Left lobe of liver (tissue), 2 donors: Measurements from ENCODE around the gene GPBP1L1. TPM values are rescaled to one million over a fixed set of nuclear protein-coding genes. Genes with fewer than 3 reads are reported as not detected.
A peak's percentile ranks its signal among the peaks of the same experiment; 100 is the strongest.
"Not testable (repeated sequence)": the region's sequence is repeated elsewhere in the genome, so short reads cannot be mapped to it uniquely, and the experiment has no call there.

Experiments used
- ATAC-seq: fragments of 200-7000 bp; cut with Tn5 transposase; one replicate; pipeline ENCODE4 v1.9.1; 2020; ENCODE audit warnings: mild to moderate bottlenecking, moderate library complexity
- DNase-seq: peaks from one replicate; pipeline ENCODE4 v3.0.0-alpha.2; 2020; ENCODE audit warnings: low spot score
- total RNA-seq: library from RNA; stranded (reverse); gene quantifications from one replicate; pipeline ENCODE4 v1.2.1, GENCODE V29; 2021
- donor health status: DM: no; HTN: no; CAD: no; lungs with moderate emphysema.
- donor health status: DM: no; HTN: yes; CAD: no.

Gene GPBP1L1
- total RNA-seq, 1 donor from 2014 or later: 76.2 TPM

DNA sequence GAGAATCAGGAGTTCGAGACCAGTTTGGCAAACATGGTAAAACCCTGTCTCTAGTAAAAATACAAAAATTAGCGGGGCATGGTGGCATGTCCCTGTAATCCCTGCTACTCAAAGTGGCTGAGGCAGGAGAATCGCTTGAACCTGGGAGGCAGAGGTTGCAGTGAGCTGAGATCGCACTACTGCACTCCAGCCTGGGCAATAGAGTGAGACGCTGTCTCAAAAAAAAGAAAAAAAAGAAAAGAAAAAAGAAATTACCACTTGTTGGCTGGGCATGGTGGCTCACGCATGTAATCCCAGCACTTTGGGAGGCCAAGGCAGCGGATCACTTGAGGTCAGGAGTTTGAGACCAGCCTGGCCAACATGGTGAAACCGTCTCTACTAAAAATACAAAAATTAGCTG is 89.6 kb downstream of the GPBP1L1 start:
- not testable (repeated sequence) for DNase-seq, ATAC-seq

DNA sequence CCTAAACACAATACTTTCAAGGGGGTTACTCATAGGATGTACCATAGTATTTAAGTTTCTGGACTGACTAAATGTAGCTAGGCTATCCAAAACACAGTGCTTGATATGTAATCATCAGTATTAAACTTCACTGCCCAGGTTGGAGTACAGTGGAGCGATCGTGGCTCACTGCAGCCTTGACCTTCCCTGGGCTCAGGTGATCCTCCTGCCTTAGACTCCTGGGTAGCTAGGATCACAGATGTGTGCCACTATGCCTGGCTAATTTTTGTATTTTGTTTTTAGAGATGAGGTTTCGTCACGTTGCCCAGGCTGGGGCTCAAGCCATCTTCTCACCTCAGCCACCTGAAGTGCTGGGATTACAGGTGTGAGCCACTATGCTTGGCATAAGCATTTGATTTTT is 91.9 kb downstream of the GPBP1L1 start:
- no peak for ATAC-seq
- DNase-seq: no peak

DNA sequence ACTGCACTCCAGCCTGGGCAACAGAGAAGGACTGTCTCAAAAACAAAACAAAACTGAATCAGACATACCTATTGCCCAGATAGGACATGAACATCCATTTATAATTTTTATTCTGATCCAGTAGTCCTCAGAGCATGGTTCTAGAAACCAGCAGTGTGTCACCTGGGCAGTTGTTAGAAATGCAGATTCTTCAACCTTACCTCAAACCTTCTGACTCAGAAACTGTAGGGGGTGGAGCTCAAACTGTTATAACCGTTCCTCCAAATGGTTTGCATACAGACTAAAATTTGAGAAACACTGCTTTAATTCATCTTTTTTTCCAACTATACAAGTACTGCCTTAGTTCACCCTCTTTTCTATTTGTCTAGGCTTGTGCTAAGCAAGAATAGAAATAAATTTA is 96.5 kb downstream of the GPBP1L1 start:
- no peak for DNase-seq
- peak; percentile 30 for ATAC-seq

DNA sequence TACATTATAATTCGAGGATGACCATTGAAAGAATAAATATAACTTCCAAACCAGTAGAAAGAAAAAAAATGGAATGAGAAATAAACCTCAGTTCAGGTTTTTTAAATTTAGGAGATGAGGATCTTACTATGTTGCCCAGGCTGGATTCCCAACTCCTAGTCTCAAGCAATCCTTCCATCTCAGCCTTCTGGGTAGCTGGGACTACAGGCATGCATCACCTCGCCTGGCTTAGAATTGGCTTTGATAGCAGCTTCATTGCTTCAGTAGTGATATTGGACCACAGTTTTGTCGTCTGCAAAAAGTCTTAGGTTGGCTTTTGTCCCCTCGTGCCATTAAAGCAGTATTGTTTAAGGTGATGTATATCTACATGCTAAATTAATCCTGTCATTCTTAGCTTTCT is 99.6 kb downstream of the GPBP1L1 start:
- ATAC-seq (no peak), DNase-seq (no peak)

DNA sequence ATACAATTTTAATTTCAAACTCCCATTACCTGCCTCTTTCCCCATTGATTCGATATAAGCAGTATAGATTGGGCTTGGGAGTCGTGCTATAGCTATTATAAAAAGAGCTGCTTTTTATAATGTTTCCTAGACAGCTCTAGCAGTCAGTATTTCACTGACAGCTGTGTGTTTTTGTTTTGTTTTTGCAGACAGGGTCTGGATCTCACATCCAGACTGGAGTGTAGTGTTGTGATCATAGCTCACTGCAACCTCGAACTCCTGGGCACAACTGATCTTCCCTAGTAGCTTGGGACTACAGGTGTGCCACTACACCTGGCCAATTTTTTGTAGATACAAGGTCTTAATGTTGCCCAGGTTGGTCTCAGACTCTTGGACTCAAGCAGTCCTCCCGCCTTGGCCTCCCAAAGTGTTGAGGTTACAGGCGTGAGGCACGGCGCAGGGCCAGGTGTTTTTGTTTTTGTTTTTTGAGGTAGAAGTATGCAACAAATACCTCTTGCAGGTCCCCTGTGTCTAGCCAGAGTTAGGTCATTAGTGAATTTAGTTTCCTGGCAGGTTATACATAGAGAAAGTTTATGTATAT is 100.7 kb downstream of the GPBP1L1 start:
- ATAC-seq (no peak), DNase-seq (peak; percentile 41)

DNA sequence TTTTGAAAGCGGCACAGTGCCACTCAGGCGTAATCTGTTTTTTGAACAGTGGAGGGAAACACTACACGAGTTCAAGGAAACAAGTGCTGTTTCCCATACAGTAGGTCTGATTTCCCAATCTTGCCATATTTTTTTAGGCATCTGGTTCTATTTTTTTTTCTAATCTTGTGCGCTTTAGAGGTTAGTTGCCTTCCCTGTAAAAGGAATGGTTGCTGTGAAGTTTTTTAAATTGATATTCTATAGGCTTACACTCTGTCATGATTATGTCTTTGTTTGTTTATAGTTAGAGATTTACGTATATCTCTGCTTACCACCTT is 101.3 kb downstream of the GPBP1L1 start:
- no peak for DNase-seq
- ATAC-seq: no peak

DNA sequence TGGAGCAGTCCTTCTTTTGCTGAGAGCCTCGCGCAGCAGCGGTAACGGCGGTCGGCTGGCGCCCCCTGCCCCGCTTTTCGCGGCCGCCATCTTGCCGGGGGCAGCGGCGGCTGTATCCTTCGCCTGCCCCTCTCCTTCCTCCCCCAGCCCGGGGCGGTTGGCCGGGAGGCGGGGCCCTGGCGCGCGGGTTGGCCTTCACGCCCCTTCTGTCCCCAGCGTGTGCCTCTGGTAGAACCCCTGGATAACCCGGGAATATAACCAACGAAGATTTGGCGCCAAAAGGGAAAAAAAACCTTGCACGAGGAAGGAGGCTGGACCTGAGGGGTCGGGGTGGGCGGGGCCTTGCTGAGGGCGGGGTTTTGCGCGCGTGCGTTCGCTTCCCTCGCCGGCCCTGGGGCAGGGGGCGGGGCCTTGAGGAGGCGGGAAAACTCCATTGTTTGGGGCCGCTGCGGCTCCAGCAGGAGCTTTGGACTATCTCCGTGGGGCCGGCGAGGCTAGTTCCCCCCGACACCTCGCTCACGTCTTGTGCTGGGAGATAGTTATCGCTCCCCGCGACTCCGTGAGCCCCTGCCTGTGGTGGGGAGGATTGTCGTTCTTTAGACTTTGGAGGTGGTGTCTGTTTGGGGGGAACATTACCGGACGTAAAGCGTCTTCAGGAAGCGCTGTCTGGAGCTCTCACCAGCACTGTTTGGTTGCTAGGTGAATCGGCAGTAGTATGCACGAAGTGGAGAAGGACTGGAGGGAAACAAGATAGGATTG is 101.8 kb downstream of the GPBP1L1 start:
- ATAC-seq (peak; percentile 77), DNase-seq (peak; percentile 89)

DNA sequence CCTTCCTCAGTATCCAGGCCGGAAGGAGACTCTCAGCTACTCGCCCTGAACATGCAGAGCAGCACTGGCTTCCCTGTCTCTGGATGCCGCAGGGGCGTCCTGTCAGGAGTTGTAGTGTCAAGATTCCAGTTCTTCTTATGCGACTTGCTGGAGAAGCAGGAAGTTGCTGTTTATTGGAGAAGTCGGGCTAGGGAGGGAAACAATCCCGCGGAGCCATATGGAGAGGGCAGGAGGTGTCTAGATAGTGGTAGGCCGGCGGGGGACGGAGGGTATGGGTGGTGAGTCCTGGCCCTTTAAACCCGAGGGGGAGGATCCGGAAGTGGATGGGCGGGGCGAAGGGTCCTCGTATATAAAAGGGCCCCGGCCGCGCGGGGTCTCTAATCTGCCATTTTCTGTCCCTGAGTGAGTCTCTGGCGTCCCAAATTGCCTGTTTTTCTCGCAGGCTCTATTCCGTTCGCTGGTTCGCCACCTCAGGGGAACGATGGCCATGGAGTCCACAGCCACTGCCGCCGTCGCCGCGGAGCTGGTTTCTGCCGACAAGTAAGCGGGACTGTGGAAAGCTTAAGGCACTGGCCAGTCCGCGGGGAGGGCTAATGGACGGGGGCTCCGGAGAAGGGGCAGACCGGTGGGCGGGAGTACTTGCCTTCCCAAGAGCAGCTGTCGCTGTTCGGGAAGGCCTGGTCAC is 102.5 kb downstream of the GPBP1L1 start, which contains the start of gene NASP:
Gene NASP, plus strand, starts transcription at position 376 of the 685 bp plus-strand sequence. Its CDS starts 106 bp downstream, at position 482.
- DNase-seq: peak; percentile 92
- ATAC-seq: peak; percentile 83

DNA sequence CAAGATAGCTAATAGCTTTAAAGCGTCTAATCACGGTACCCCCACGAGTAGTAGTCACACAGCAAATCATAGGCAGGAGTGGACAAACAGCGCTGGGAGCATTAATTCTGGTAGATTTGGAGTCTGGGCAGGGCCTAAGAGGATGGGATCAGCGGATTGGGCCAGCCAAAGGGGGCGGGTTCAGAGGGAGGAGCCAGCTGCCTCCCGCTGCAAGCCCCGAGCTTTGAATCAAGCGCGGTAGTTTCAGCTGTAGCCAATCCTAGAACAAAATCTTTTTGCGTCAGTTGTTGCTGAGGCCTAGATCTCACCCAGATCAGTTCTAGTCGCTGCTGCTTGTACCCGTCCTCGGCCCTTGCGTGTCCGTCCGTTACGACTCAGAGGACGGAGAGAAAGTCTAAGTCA is 103.1 kb downstream of the GPBP1L1 start:
- DNase-seq (peak; percentile 96), ATAC-seq (peak; percentile 84)

Other genes with a start within 250 kb of the GPBP1L1 start
- 7.0 TPM for gene TESK2, start 195.4 kb downstream of the GPBP1L1 start, total RNA-seq
- 2.1 TPM for gene CCDC163, start 186.5 kb downstream of the GPBP1L1 start, total RNA-seq
- gene MMACHC, start 186.2 kb downstream of the GPBP1L1 start, total RNA-seq: 32.3 TPM
- gene PRDX1, start 164.6 kb downstream of the GPBP1L1 start, total RNA-seq: 320 TPM
- 310 TPM for gene AKR1A1, start 135.7 kb downstream of the GPBP1L1 start, total RNA-seq
- gene NASP, start 102.5 kb downstream of the GPBP1L1 start, total RNA-seq: 28.2 TPM
- 2.7 TPM for gene CCDC17, start 62.5 kb downstream of the GPBP1L1 start, total RNA-seq
- 6.5 TPM for gene TMEM69, start 1.6 kb upstream of the GPBP1L1 start, total RNA-seq
- 9.2 TPM for gene IPP, start 64.1 kb upstream of the GPBP1L1 start, total RNA-seq
- 11.3 TPM for gene MAST2, start 117.1 kb upstream of the GPBP1L1 start, total RNA-seq